ENCODE measurements around the gene PAX3.
"Not testable (repeated sequence)": the region's sequence is repeated elsewhere in the genome, so short reads cannot be mapped to it uniquely, and the experiment has no call there.

Gene PAX3

DNA sequence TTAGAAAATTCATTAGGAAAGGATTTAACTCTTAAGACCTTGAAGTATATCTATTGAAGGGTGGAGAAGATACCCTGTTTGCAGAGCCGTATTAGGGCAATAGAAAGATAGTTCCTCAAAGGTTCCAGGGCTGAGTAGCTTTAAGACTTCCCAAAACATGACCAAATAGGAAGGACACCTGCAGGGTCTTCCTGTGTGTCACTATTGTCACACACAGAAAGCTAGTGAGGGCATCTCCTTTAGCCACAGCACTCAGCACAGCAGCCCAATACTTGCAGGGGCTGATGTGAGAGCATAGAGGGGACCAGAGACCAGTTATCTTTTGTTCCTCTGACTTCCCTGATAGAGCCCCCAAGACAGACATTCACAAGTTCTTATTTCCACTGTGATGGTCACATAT, 93.7 kb downstream of the PAX3 start:
- no peak for DNase-seq

DNA sequence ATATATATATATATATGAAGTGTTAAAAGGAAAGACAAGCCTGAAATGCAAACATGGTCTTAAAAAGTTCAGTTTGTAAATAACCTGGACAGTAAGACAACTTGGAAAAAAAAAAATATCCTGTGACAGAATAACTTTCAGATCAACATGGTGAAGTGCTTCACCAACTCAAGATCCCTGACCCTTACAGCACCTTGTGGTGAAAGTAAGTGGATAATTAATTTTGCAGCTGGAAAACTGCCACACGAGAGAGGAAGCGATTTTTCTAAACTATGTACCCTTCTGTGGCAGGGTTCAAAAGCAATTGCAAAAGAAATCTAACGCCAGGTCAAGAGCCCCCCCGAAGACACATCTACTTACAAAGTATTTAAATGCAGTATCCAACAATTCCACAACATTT, 95.8 kb downstream of the PAX3 start:
- DNase-seq, result no peak

DNA sequence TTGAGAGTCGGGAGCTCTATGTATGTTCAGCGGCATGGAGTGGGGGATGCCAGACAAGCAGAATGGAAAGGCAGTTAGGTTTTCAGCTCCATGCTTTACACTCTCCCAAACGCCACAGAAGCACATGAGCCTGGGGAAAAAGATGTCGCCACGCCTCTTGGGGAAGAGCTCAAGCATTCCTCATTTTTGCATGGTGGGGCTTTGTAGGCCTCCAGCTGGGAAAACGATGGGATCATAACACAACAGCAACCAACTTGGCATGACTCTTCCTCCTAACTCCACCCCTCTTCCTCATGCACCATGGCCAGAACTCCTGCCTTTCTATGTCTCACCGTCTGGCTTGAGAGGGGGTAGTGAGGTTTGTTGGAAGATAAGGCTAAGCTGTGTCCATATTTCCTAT, 102.6 kb downstream of the PAX3 start:
- DNase-seq, result no peak

DNA sequence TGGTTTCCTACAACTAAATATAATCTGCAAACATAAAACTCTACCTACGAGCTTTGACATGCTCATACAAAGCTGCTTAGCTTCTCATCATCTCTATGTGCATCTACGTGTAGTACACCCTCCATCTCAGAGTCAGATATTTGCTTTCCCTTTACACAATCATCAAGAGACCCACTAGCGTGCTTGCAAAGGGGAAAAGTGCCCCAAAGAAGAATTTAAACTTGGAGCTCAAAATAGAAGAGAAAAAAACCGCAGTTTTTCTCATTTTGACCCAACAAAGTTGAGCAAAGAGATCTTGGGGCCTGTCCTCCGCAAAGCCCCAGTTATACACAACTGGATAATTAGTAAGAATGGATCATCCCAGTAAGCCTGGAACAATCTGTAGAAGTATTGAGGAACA, 104.1 kb downstream of the PAX3 start:
- no peak for DNase-seq

DNA sequence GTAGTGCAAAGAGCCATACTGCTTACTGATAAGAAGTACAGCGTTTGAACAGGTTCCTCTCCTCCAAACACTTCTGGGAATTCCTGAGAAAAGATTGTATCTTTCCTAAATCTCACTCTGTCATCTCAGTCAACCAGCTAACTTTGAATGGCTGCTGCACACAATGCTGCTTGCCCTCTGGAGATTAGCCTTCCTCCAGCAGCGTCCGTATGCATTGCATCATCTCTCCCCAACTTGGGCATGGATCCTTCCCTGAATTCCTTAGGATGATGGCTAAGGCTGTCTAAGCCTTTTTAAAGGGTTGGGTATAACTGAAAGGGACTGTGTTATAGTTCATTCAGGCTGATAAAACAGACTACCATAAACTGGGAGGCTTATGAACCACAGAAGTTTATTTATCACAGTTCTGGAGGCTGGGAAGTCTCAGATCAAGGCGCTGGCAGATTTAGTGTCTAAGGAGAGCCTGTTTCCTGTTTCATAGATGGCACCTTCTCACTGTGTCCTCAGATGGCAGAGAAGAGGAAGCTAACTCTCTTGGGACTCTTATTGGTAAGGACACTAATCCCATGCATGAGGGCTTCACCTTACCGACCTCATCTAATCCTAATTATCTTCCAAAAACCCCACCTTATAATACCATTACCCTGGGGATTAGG, 105.3 kb downstream of the PAX3 start:
- no peak for DNase-seq

DNA sequence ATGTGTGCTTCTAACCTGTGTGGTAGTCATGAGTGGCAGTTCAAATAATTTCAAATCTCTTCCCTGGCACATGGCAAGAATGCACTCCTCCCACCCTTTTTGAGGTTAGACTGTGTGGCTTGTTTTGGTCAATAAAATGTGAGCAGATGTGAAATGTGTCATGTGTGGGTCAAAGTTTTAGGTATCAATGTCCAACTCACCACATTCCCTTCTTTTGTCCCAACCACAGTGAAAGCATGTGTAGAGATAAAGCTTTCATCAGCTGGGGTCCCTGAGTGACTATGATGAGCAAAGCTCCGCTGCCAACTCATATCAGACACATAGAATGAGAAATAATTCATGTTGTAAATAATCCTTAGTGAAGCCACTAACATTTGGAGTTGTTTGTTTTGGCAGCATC, 118.2 kb downstream of the PAX3 start:
- DNase-seq, result no peak

DNA sequence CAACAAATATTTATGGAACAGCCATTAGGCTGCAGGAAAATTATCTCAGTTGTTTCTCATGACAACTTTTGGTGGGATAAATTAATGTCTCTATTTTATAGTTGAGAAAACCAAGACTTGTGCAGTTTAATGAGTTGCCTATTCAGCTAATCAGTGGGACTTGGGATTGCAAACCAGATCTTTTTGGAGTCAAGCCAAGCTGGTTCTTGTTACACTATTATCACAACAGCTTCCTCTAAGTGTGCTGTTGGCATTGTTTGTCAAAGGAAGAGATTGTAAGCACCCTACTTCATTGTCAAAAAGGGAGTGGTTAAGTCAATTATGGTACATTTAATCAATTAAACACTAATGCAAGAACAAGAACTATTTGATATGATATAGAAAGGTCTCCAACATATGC, 119.2 kb downstream of the PAX3 start:
- no peak for DNase-seq

DNA sequence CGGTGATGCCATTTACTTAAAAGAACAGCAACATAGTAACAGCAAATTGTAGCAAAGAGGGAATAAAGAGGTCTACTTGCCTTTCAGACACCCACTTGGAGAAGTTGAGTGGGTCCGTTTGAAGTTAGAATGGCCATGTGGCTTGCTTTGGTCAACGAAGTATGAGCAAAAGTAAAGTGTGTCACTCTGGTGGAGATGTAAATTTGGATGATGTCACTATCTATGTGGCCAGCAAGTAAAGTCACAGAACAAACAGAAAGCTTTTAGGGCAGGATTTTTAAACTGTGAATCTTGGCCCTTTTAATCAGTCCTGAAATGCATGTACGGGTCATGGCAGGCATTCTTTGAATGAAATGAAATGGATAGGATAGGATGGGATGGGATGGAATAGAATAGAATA, 120.3 kb downstream of the PAX3 start:
- no peak for DNase-seq

DNA sequence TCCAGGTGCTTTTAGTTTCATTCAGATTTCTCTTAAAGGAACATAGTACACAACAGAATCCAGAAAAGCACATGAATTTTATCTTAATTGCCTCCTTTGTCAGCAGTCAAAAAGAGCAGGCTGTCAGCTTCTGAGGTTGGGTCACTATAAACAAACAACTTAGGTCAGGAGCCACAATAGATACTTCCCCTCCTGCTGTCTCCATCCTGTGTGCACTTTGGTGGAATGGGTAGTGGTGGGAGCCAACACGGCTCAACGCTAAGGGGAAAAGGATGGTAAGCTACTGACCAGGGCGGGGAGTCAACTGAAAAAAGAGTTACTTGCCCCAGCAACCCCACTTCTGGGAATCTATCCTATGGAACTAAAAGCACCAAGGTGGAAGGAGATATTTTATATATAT, 121.9 kb downstream of the PAX3 start:
- no peak for DNase-seq

DNA sequence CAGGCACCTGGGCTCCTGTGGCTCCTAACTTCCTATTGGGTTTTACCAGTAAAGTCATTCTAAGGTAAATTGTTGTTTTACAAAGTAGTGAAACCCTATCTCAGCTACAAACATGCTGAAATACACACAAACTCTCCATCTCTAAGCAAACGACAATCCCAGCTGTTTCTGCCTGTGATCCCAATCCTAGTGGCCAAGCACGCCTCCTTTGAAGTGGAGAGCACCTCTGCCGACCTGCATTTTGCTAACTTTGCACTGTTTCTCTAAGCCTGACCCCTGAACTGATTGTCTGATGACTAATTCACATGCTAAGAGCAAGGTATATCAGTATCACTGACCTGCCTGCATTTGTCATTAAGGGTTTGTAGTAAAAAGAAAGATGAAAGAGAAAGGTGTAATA, 124.3 kb downstream of the PAX3 start:
- no peak for DNase-seq

DNA sequence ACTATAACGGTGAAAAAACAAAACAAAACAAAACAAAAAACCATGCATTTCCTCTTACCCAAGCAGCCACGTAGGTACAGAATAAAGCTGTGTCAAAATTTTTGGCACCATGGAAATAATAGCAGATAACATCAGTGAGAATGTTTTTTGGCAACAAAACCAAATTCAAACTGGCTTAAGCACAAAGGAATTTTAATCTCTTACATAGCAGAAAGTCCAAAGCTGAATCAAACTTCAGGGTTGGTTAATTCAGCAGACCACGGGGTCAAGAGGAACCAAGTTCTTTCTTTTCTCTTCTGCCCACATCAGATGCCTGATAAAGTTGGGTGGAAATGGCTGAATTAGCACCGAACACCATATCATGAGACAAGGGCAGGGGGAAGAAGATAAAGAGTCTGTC, 129.5 kb downstream of the PAX3 start:
- DNase-seq, result peak; percentile 49

DNA sequence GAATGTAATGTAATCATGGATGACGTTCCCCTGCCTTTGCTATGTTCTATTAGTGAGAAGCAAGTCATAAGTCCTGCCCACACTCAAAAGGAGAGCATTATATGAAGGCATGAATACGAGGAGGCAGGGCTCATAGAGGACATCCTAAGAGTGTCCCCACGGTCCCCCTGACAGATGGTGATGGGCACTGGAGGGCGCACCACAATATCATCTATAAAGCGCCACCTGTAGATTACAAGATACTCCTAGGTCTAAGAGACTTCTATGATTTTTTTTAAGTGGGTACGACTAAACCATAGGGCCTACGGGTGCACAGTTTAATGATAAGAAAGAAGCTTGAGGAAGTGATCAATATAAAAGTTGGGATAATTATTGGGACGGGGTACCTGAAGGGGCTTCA, 131.0 kb downstream of the PAX3 start:
- no peak for DNase-seq

DNA sequence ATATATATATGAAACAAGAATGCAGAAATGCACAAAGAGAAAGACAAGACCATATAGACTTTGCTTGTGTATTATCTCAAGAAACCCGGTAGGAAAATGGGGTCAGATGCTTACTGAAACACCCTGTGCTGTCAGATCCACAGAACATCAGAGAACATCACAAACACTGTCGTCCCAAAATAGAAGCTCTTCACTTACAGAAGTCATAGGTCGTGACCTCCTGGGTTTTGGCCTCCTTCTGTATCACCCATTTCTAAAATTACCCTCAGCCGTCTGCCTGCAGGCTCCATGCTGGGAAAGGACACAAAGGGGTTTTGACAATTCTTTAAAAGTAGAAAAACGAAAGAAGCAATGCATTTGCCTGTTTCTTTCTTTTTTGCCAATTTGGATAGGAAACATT, 137.9 kb downstream of the PAX3 start:
- no peak for DNase-seq

DNA sequence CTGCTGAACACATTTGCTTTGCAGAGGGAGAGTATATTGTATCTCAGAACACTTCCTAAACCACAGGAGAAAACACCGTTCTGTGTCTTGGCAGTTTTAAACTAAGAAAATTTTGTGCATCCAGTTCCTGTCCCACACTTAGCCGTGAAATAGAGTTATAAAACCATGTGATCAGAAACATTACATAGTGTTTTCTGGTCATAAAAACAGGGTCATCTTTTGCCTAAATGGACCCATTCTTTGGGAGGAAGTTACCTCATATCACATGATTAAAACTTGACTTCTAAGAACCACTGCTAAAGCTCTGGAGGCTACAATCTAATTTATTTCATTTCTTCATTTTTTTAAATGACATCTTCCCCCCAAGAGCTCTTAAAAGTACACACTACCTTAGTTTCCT, 138.7 kb downstream of the PAX3 start:
- no peak for DNase-seq

DNA sequence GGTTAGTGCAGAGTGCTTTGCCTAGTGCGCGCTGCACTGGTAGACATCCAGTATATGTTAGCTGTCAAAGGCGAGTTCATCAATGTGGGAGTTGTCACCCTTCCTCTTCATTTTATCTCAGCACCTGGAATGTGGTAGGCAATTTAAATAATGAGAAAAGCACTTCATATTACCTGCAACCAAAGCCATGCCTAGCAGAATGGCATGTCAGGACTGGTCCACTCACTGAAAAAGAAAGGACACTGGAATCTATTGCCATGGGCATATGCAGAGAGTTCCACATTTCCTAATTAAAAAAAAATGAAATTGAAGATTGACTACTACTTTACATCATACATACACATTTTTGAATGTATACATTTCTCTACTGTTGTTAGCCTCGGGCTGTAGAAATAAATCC, 139.6 kb downstream of the PAX3 start:
- no peak for DNase-seq

DNA sequence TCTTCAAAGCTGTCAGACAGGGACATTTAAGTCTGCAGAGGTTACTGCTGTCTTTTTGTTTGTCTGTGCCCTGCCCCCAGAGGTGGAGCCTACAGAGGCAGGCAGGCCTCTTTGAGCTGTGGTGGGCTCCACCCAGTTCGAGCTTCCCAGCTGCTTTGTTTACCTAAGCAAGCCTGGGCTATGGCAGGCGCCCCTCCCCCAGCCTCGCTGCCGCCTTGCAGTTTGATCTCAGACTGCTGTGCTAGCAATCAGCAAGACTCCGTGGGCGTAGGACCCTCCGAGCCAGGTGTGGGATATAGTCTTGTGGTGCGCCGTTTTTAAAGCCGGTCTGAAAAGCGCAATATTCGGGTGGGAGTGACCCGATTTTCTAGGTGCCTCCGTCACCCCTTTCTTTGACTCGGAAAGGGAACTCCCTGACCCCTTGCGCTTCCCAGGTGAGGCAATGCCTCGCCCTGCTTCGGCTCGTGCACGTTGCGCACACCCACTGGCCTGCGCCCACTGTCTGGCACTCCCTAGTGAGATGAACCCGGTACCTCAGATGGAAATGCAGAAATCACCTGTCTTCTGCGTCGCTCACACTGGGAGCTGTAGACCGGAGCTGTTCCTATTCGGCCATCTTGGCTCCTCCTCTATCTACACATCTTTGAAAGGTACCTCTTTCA, 143.7 kb downstream of the PAX3 start:
- DNase-seq, result not testable (repeated sequence)
